Neural progenitor cell (in vitro differentiated cells): ENCODE data around the gene SPOUT1. TPM values are rescaled to one million over a fixed set of nuclear protein-coding genes. Genes with fewer than 3 reads are reported as not detected.

ENCODE experiments used
- DNase-seq: peaks from one replicate; pipeline ENCODE4 v3.0.0-alpha.2; 2016; ENCODE audit warnings: low spot score
- H2AFZ ChIP-seq: fragments of 200-600 bp; sonication (generic); replicated peaks from 2 replicates; pipeline ENCODE4 v1.6.1; 2016; ENCODE audit warnings: antibody characterized with exemption
- H3F3A ChIP-seq: fragments of 200-600 bp; sonication (generic); 2 replicates; pipeline ENCODE4 v1.6.1; 2016; ENCODE audit warnings: antibody characterized with exemption, low read depth
- H3K27ac ChIP-seq: fragments of 200-600 bp; sonication (generic); 2 replicates; pipeline ENCODE4 v1.5.1; 2016; ENCODE audit warnings: mild to moderate bottlenecking
- H3K27me3 ChIP-seq: fragments of 200-600 bp; sonication (generic); 2 replicates; pipeline ENCODE4 v1.6.1; 2016; ENCODE audit warnings: mild to moderate bottlenecking, moderate library complexity
- H3K36me3 ChIP-seq: fragments of 200-600 bp; sonication (generic); 2 replicates; pipeline ENCODE4 v1.5.1; 2016
- H3K4me1 ChIP-seq: fragments of 200-600 bp; sonication (generic); 2 replicates; pipeline ENCODE4 v1.6.1; 2016; ENCODE audit warnings: mixed run types
- H3K4me2 ChIP-seq: fragments of 200-600 bp; sonication (generic); 2 replicates; pipeline ENCODE4 v1.6.1; 2016
- H3K4me3 ChIP-seq: fragments of 200-600 bp; sonication (generic); 2 replicates; pipeline ENCODE4 v1.5.1; 2016
- H3K79me2 ChIP-seq: fragments of 200-600 bp; sonication (generic); 2 replicates; pipeline ENCODE4 v1.6.1; 2016; ENCODE audit warnings: low read depth
- H3K9ac ChIP-seq: fragments of 200-600 bp; sonication (generic); 2 replicates; pipeline ENCODE4 v1.6.1; 2016
- H3K9me3 ChIP-seq: fragments of 200-600 bp; sonication (generic); 2 replicates; pipeline ENCODE4 v1.5.1; 2016; ENCODE audit warnings: low read depth
- H4K20me1 ChIP-seq: fragments of 200-600 bp; sonication (generic); 2 replicates; pipeline ENCODE4 v1.6.1; 2016; ENCODE audit warnings: low read depth
- H3K27ac Mint-ChIP-seq: 3 replicates; pipeline ENCODE4 v1.8.0; 2021; ENCODE audit warnings: mixed read lengths
- H3K27me3 Mint-ChIP-seq: 2 replicates; pipeline ENCODE4 v1.8.0; 2022; ENCODE audit warnings: low read depth, mild to moderate bottlenecking, inconsistent platforms, moderate library complexity, mixed read lengths; ENCODE audit not compliant: insufficient read depth
- H3K36me3 Mint-ChIP-seq: 3 replicates; pipeline ENCODE4 v1.8.0; 2021; ENCODE audit warnings: mixed read lengths
- H3K4me1 Mint-ChIP-seq: 3 replicates; pipeline ENCODE4 v1.8.0; 2021; ENCODE audit warnings: mixed read lengths
- H3K4me3 Mint-ChIP-seq: 3 replicates; pipeline ENCODE4 v1.8.0; 2021; ENCODE audit warnings: mild to moderate bottlenecking, moderate library complexity, mixed read lengths
- H3K9me3 Mint-ChIP-seq: 3 replicates; pipeline ENCODE4 v1.8.0; 2020; ENCODE audit warnings: mixed read lengths
- EZH2 ChIP-seq: fragments of 200-600 bp; sonication (generic); IDR thresholded peaks from 2 replicates; pipeline ENCODE4 v1.6.1; 2017; ENCODE audit warnings: antibody characterized with exemption, mild to moderate bottlenecking, moderate library complexity
- EZH2phosphoT487 ChIP-seq: fragments of 200-600 bp; sonication (generic); IDR thresholded peaks from 2 replicates; pipeline ENCODE4 v1.6.1; 2017; ENCODE audit warnings: antibody characterized with exemption
- total RNA-seq: library from RNA; depleted of rRNA; stranded (reverse); fragments of >200 nt; gene quantifications from 2 replicates; pipeline ENCODE4 v1.2.3, GENCODE V29; 2015; ENCODE audit warnings: low replicate concordance
- TF ChIP-seq, protein P1 (sequence below): fragments of 200-600 bp; sonication (generic); IDR thresholded peaks from 2 replicates; pipeline ENCODE4 v1.5.1; 2017; ENCODE audit warnings: antibody characterized with exemption, mild to moderate bottlenecking

The SPOUT1 gene
- total RNA-seq, 1 donor from 2014 or later, result 17.2 TPM

DNA sequence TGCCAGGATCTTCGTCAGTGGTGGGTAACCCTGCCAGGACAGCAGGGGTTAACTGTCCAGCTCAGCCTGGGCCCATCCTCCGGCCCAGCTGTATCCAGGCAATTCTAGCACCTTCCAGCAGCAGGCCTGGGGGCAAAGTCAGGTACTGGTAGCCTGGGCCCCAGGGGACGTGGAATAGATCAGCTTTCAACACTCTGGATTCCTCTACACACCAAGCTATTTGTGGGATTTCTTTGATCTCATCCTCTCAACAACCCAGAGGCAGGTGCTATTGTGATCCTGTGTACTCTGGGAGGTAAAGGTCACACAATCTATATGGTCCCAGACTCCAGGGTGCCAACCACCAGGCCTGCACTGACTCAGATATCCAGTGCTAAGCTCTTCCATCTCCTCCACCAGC lies 8.7 kb upstream of the SPOUT1 start:
- H3K4me1 ChIP-seq, result no peaks in the 10 kb centered on the region
- H3K9me3 ChIP-seq, result no peaks in the 10 kb centered on the region
- no peaks in the 10 kb centered on the region for H3K27me3 ChIP-seq
- TF ChIP-seq, protein P1, sequence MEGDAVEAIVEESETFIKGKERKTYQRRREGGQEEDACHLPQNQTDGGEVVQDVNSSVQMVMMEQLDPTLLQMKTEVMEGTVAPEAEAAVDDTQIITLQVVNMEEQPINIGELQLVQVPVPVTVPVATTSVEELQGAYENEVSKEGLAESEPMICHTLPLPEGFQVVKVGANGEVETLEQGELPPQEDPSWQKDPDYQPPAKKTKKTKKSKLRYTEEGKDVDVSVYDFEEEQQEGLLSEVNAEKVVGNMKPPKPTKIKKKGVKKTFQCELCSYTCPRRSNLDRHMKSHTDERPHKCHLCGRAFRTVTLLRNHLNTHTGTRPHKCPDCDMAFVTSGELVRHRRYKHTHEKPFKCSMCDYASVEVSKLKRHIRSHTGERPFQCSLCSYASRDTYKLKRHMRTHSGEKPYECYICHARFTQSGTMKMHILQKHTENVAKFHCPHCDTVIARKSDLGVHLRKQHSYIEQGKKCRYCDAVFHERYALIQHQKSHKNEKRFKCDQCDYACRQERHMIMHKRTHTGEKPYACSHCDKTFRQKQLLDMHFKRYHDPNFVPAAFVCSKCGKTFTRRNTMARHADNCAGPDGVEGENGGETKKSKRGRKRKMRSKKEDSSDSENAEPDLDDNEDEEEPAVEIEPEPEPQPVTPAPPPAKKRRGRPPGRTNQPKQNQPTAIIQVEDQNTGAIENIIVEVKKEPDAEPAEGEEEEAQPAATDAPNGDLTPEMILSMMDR, result no peak
- no peak for DNase-seq
- H3K4me2 ChIP-seq, result no peak overlapping the region
- no peaks in the 10 kb centered on the region for H3K79me2 ChIP-seq
- H4K20me1 ChIP-seq, result no peaks in the 10 kb centered on the region
- H3K27ac ChIP-seq, result no peak overlapping the region
- Mint-ChIP-seq H3K9me3 (no peaks in the 10 kb centered on the region), H3K27ac (no peak overlapping the region), H3K4me3 (no peak overlapping the region), H3K27me3 (peaks cover 5% of the 10 kb centered on the region), H3K4me1 (peaks cover 3% of the 10 kb centered on the region), H3K36me3 (peaks cover 3% of the 10 kb centered on the region)
- no peaks in the 10 kb centered on the region for H3F3A ChIP-seq
- H3K4me3 ChIP-seq, result no peak overlapping the region
- H3K9ac ChIP-seq, result no peak overlapping the region
- H3K36me3 ChIP-seq, result no peaks in the 10 kb centered on the region
- no peak overlapping the region for H2AFZ ChIP-seq

DNA sequence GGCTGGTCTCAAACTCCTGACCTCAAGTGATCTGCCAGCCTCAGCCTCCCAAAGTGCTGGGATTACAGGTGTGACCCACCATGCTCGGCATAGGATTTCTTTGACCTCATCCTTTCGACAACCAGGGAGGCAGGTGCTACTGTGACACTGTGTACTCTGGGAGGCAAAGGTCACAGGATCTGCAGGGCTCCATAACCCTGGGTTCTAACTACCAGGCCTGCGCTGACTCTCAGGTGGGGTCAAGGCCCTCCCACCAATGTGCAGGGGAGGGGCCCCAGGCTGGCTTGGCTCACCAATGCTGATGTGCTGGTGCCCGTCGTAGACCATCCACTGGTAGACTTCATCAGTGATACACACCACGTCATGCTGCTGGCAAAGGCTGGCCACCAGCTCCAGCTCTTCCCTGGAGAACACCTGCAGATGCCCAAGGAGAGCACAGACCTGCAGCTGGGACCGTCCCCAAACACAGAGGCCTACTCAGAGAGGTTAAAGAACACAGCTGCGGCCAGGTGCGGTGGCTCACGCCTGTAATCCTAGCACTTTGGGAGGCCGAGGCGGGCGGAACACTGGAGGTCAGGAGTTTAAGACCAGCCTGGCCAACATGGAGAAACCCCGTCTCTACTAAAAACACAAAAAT lies 7.0 kb upstream of the SPOUT1 start:
- H3F3A ChIP-seq, result no peaks in the 10 kb centered on the region
- no peak overlapping the region for H3K4me2 ChIP-seq
- H3K27ac ChIP-seq, result no peak overlapping the region
- DNase-seq, result no peak
- Mint-ChIP-seq H3K36me3 (peaks cover 5% of the 10 kb centered on the region), H3K4me3 (no peak overlapping the region), H3K27me3 (peaks cover 5% of the 10 kb centered on the region), H3K9me3 (no peaks in the 10 kb centered on the region), H3K27ac (no peak overlapping the region), H3K4me1 (peaks cover 3% of the 10 kb centered on the region)
- no peaks in the 10 kb centered on the region for H3K36me3 ChIP-seq
- no peak overlapping the region for H3K9ac ChIP-seq
- no peak for TF ChIP-seq EZH2phosphoT487
- TF ChIP-seq EZH2, result no peak
- TF ChIP-seq, protein P1, result no peak
- no peaks in the 10 kb centered on the region for H3K27me3 ChIP-seq
- no peak overlapping the region for H2AFZ ChIP-seq
- H3K4me3 ChIP-seq, result no peak overlapping the region
- no peaks in the 10 kb centered on the region for H3K79me2 ChIP-seq
- no peaks in the 10 kb centered on the region for H4K20me1 ChIP-seq
- no peaks in the 10 kb centered on the region for H3K9me3 ChIP-seq
- no peaks in the 10 kb centered on the region for H3K4me1 ChIP-seq

DNA sequence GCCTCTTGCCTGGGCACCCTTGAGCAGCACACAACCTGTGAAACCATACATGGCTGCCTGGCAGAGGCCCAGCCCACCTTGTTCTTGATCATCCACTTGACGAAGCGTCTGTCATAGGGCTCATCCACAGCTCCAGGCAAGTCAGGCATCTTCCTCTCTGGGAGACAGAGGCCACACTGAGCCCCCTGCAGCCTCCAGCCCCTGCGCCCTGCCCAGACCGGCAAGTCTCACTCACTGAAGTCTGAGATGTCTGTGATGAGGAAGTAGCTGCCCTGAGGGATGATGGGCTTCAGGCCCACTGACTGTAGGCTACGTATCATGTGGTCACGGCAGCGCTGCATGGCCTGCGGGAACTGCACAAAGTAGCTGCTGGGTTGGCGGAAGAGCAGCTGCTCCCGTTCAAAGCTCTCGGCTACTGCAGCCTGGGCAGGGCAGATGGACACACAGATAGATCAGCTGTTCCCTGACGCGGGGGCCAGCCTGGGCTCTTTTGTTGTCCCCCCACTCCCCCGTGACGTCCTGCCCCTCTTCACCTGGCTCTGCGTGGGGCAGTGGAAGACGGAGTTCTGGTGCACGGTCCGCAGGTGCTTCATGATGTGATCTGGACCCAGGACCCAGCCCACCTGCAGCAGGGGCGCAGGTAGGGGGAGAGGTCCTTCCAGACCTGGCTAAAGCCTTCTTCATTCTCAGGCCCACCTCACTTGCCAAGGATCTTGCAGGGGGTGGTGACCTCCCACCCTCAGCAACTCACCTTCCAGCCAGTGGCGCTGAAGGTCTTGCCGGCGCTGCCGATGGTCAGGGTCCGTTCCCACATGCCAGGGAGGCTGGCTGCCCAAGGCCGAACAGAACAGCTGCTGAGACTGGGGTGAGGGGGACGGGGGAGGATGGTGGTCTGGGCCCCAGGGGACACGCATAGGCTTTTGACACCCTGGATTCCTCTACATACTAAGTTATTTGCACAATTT lies 5.9 kb upstream of the SPOUT1 start:
- H3K36me3 ChIP-seq, result no peaks in the 10 kb centered on the region
- no peak overlapping the region for H3K27ac ChIP-seq
- Mint-ChIP-seq H3K4me3 (no peak overlapping the region), H3K9me3 (no peaks in the 10 kb centered on the region), H3K27ac (no peak overlapping the region), H3K36me3 (peaks cover 5% of the 10 kb centered on the region), H3K27me3 (peaks cover 5% of the 10 kb centered on the region), H3K4me1 (peaks cover 3% of the 10 kb centered on the region)
- H3K27me3 ChIP-seq, result no peaks in the 10 kb centered on the region
- H3K9me3 ChIP-seq, result no peaks in the 10 kb centered on the region
- no peak for DNase-seq
- no peaks in the 10 kb centered on the region for H4K20me1 ChIP-seq
- H3K4me1 ChIP-seq, result no peaks in the 10 kb centered on the region
- no peaks in the 10 kb centered on the region for H3K79me2 ChIP-seq
- H2AFZ ChIP-seq, result no peak overlapping the region
- no peak overlapping the region for H3K9ac ChIP-seq
- TF ChIP-seq, protein P1, result no peak
- no peak for TF ChIP-seq EZH2
- TF ChIP-seq EZH2phosphoT487, result no peak
- no peaks in the 10 kb centered on the region for H3F3A ChIP-seq
- no peak overlapping the region for H3K4me3 ChIP-seq
- H3K4me2 ChIP-seq, result no peak overlapping the region
